ENCODE measurements around the gene ZBTB47.

The ZBTB47 gene

DNA sequence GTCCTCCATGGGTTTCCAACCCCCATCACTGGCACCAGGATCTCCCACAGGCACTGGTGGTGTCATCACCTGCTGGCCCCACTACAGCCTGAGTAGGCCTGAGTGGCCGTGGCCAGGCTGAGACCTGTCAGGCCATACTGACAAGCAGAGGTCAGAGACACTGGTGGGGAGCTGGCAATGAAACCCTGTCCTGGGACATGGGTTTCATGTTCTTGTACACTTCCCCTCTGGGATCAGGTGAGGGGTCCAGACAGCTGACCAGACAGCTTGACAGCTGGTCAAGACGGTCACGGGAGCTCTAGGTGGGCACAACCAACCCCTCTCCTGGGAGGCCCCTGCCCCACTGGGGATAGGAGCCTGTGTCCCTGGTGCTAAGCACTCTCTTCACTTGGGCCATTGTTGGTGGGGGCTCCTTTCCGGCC is 13.1 kb downstream of the ZBTB47 start:
- DNase-seq: no peak

DNA sequence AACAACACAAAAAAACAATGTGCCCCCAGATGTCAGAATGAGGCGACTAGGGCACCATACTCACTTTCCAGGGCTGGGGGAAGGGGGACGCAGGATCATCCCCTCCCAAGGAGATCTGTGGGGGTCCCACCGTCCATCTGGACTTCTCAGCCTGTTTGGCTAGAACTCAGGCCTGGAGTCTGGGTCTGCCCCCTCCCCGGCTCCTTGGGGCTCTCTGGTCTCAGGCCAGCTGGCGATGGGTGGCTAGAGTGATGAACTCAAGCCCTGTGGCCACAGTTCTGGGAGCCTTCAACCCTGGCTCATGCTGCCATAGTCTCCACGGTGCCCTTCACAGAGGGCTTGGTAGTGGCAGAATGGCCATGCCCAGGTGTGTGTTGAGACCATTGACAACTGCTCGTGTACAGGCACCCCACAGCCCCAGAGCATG is 13.6 kb downstream of the ZBTB47 start:
- DNase-seq: no peak

DNA sequence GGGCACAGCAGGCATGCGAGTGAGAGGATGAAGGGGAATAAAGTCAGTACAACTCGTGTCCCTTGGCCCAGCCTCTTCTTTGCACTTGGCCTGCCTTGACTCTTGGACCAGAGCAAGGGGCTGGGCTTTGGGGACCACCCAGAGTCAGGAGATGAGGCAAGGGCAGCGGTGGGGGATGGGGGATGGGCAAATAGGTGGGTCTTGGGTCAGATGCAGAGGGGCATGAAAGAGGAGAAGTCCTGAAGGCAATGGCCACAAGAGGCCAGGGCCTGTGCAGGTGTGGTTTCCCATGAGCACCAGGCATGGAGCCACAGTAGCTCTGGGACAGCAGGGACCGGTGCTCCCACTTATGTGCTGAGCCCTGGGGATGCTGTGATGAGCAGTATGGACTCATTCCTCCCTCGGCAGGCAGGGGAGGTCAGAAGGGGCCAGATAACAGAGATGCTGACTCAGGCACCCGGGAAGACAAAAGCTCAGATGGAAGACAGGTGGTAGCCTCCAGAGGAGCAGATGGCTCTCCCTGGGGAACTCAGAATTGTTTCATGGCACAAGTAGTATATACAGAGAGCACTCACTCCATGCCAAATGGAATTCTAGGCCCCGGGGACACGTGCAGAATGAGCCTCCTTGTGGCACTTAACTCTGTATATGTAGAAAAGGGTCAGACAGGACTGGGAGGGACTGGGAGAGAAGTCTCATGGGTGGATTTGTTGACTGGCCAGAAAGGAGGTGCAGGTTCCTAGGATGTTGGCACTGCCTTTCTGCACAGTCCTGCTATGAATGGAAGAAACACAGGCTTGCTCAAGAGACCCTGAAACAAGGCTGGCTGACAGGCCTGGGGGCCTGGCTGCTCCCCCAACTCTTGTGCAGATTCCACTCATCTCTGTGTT is 14.3 kb downstream of the ZBTB47 start:
- DNase-seq: no peak

DNA sequence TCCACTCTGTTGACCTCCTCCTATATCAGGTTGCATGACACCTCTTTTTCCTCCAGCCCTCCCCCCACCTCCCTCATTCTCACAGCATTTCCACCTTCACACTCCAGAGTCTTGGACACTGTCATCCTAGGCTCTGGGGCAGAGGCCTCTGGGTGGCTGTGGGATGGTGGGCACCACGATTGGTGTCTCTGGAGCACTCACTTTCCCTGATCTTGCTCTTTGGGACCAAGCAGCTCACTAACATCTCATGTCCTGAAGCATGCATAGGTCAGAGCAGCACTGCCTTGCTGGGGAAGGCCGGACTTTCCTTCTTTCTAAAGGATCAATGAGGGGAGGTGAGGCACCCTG is 14.9 kb downstream of the ZBTB47 start:
- no peak for DNase-seq

DNA sequence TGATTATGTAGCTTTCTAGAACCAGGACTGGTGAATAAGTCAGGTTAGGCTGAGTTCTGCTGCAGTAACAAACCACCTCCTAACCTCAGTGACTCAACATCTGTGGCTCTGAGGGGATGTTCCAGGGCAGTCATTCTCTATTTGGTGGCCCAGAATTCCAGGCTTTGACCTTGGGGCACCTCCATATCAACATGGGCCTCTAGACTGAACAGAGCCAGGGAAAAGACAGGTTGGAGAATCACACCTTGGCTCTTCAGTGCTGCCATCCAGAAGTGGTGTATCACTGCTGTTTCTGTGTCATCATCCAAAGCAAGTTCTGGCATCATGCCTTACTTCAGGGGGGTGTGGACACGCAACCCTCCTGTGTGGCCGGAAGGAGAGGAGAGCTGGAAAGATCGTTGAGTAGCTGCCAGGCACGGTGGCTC is 15.3 kb downstream of the ZBTB47 start:
- no peak for DNase-seq

DNA sequence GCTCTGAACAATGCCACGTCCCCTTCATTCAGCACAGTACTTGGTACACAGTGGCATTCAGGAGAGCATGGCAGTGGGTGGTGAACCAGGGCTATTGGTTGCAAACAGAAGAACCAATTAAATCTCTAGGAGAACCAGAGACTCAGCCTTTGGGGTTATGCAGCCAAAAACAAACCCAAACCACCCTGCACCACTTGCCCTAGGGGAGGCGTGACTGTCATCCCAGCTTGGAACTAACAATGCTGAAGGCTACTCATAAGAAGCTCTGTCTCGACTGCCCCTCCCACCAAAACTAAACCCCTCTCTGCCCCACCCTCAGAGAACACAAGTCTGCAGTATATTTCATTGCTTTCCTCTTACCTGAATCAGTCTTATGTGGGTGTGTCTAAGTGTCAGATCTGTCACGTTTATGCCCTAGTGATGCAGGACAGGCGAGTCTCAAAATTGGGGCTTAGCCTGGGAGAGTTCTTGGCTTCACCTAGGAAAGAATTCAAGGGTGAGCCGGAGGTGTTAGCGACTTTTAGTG is 16.6 kb downstream of the ZBTB47 start:
- DNase-seq: no peak

DNA sequence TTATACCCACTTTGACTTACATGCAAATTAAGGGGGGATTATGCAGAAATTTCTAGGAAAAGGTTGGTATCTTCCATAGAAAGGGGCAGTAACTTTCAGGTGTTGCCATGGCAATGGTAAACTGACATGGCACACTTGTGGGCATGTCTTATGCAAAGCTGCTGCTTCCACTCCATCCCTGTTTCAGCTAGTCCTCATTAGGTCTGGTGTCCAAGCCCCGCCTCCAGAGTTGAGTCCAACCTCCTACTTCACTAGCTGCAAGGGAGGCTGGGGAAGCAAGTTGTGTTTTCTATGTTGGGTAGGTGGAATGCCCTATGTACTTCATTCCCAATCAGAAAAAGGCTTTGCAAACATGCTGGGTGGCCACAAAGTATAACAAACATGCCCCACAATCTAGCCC is 17.2 kb downstream of the ZBTB47 start:
- no peak for DNase-seq

DNA sequence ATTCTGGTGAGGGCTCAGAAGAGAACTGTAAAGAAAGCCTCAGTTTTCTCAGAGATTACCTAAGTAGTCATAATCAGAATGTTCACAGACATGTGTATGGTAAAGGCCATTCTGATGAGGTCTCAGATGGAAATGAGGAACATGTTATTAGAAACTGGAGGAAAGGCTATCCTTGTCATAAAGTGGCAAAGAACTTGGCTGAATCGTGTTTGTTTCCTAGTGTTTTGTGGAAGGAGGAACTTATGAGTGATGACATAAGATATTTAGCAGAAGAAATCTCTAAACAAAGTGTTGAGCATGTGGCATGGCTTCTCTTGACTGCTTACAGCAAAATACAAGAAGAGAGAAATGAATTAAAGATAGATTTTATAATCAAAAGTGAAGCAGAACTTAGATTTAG is 19.0 kb downstream of the ZBTB47 start:
- no peak for DNase-seq

DNA sequence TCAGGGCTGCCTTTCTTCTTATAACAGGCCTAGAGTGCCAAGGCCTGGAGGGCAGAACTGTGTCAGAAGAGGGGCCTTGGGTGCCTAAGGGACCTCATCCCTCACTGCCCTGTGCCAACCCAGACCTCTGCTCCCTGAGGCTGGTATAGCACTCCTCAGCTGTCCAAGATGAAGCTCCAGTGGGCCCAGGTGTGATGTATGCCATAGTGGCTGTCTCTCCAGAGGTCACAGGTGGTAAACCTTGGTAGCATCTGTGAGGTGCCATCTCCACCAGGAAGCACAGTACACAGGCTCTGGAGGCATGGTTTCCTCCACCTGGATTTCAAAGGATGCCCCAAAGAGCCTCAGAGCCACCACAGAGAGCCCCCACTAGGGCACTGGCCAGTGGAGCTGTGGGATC is 19.6 kb downstream of the ZBTB47 start:
- DNase-seq: no peak

DNA sequence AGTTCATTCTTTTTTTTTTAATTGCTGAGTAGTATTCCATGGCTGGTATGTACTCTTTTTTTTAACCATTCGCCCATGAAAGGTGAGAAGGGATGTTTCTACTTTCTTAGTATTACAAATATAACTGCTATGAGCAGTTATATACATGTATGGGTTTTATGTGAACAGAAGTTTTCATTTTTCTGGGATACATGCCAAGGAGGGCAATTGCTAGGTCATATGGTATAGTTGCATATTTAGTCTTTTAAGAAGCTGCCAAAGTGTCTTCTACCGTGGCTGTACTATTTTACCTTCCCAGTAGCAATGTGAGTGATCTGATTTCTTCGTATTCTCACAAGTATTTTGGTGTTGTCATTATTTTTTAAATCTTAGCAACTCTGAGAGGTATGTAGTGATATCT is 20.6 kb downstream of the ZBTB47 start:
- no peak for DNase-seq

DNA sequence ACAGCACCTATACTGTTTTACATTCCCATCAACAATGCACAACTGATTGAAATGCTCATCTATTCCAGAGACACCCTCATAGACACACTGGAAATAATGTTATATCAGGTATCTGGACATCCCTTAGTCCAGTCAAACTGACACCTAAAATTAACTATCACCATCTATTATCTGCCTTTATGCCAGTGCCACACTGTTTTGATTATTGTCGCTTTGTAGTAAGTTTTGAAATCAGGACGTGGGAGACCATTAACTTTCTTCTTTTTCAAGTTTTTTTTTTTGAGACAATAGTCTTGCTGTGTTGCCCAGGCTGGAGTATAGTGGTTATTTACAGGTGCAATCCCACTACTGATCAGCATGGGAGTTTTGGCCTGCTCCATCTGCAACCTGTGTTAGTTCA is 22.4 kb downstream of the ZBTB47 start:
- DNase-seq: no peak

DNA sequence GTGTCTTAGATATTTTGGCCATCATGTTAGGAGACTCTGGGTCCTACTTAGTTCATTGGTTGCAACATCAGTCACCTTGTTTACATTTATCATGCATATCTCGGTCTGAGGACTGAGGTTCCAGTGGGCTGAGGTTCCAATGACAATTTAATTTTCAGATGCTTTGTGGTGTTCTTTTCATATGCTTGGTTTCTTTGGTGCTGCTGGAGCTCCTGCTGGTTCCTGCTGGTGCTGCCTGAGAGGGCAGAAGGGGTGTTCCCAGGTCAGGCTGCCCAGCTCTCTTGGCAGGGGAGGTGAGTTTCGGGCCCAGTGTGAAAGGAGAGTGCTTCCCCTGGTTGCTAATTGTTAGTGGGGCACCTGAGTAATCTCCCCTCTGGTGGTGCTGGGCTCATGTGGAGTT is 24.9 kb downstream of the ZBTB47 start:
- no peak for DNase-seq

DNA sequence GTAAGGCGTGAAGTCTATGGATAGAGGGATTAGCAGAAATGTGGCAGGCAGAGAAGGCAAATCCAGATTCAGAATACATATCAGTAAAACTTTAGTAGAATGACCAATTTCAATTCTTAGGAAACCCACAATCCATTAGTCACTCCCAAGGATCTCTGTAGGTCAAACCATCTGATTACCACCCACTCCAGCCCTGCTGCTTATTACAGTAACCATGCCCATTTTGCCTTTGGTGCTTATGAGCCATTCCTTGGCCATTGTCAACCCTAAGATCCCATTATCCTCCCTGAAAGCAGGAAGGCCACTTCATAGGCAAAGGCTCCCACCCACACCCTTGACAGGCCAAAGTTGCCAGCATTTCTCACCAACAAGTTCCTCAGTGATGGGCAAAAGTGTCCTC is 26.8 kb downstream of the ZBTB47 start:
- DNase-seq: no peak

DNA sequence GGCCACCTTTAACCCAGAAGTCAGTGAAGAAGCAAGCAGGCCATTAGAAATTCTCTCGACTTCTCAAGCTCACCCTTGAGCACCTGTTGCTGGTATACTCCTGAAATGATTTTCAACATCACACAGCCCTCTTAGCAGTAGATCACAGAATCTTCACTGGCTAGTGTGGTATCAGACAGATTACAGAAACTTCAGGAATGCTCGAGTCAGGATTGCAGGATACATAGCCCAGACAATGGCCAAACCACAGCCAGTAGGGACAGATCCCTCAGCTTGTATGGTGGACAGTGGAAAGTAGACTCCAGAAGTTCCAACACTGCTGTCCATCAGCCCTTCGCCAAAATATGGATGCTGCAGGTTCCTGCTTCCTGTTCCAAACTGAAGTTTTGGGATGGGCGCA is 27.3 kb downstream of the ZBTB47 start:
- DNase-seq: no peak

DNA sequence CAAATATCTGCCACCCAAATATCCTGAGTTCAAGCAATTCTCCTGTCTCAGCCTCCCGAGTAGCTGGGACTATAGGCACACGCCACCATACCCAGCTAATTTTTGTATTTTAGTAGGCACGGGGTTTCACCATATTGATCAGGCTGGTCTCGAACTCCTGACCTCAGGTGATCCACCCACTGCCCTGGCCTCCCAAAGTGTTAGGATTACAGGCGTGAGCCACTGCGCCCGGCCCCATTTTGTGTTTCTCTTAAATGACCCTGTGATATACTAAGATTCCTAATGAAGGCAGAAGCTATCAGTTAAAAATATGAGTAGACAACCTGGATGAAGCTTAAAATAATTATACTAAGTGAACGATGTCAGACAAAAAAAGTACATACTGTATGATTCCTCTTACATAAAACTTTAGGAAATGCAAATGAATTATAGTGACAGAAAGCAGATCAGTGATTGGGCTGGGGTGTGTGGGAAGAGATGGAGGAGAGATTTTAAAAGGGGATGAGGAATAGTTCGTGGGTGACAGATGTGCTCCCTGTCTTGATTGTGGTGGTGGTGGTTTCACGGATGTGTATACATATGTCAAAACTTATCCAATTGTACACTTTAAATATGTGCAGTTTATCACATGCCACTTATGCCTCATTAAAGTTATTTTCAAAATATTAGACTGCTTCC is 28.0 kb downstream of the ZBTB47 start:
- no peak for DNase-seq

DNA sequence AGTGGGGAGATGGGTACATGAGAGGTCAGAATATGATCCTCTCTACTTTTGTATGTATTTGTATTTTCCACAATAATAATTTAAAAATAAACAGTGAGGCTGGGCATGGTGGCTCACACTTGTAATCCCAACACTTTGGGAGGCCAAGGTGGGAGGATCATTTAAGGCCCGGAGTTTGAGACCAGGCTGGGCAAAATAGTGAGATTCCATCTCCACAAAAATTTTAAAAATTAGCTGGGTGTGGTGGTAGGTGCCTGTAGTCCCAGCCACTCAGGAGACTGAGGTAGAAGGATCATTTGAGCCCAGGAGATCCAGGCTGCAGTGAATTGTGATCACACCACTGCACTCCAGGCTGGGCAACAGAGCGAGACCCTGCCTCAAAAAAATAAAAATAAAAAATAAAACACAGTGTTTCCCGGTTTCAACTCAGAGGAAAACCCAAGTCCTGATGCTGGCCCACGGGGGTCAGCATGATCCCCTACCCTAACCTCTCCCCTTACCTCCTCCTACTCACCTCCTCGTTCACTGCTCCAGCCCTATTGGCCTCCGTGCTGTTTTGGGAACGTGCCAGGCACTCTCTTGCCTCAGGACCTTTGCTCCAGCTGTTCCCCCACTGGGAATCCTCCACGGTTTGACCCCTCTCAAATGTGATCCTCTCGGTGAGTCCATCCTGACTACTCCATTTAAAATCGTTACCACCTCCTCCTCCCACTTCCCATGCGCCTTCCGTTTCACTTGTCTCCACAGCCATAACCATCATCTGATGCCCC is 29.0 kb downstream of the ZBTB47 start:
- DNase-seq: no peak

DNA sequence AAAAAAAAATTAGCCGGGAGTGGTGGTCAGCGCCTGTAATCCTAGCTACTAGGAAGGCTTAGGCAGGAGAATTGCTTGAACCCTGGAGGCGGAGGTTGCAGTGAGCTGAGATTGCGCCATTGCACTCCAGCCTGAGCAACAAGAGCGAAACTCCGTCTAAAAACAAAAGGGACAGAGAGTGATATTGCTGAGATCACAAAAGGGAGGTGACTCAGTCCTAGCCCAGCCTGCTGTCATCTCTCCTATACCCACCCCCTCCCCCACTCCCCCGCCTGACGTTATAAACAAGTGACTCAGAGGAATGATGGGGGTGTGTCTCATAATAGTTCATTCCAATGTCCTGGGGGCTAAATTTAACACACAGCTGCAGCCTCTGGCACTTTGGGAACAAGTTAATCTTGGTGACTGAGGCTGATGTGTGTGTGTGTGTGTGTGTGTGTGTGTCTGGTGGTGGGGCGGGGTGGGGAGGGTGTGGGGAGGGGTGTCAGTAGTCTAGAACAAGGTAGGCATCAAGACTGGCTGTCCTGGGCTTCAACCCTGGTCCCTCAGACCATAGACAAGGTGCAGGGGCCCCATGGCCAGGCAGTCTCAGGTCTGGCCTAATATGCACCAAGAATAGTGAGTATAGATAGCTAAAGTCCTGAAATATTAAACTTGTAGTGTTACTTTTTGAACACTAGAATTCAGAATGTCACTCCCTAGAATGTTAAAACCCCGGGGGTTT is 30.5 kb downstream of the ZBTB47 start:
- DNase-seq: no peak

DNA sequence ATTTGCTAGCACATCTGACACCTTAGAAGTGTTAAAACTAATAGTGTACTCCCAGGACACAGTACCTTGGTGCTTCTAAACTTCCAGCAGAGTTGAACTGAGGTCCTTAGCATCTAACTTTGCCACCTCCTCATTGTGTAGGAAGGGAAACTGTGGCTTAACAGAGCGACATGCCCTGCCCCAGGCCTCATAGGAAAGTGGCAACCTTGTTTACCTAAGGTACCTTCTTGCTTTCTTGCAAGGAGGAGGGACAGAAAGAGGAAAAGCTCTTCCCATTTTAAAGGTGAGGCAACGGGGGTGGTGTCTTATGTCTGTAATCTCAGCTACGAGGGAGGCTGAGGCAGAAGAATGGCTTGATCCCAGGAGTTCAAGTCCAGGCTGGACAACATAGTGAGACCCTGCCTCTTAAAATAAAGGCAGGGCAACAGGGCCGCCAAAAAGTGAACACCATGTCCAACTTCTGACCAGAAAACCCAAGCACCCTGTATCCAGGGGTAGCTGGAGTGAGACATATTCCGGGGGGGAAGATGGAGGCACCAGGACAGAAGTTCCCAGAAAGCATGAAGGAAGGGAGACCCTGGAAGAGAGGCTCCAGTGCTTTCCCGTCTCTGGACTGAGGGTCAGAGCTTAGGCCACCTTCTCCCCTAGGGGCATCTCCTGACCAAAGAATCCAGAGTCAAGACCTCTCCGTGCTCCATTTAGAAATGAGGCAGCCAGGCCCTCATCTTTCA is 31.3 kb downstream of the ZBTB47 start:
- no peak for DNase-seq

DNA sequence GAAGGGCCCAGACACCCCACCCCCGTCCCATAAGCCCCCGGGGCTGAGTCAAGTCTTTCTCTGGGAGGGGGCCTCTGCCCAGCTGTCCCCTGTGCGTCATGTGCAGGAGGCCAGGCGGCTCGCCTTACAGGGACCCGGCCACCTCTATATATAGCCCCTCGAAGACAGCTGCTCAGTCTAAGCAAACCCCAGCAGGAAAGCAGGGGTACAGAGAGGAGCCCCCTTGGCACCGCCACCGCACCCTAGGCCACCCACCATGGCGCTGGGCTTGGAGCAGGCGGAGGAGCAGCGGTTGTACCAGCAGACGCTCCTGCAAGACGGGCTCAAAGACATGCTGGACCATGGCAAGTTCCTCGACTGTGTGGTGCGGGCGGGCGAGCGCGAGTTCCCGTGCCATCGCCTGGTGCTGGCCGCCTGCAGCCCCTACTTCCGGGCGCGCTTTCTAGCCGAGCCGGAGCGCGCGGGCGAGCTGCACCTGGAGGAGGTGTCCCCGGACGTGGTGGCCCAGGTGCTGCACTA is 31.9 kb downstream of the ZBTB47 start, which contains the start of gene KLHL40:
Gene KLHL40, plus strand, starts transcription at position 175 of the 519 bp plus-strand sequence. Its CDS starts 82 bp downstream, at position 257.
- no peak for DNase-seq

DNA sequence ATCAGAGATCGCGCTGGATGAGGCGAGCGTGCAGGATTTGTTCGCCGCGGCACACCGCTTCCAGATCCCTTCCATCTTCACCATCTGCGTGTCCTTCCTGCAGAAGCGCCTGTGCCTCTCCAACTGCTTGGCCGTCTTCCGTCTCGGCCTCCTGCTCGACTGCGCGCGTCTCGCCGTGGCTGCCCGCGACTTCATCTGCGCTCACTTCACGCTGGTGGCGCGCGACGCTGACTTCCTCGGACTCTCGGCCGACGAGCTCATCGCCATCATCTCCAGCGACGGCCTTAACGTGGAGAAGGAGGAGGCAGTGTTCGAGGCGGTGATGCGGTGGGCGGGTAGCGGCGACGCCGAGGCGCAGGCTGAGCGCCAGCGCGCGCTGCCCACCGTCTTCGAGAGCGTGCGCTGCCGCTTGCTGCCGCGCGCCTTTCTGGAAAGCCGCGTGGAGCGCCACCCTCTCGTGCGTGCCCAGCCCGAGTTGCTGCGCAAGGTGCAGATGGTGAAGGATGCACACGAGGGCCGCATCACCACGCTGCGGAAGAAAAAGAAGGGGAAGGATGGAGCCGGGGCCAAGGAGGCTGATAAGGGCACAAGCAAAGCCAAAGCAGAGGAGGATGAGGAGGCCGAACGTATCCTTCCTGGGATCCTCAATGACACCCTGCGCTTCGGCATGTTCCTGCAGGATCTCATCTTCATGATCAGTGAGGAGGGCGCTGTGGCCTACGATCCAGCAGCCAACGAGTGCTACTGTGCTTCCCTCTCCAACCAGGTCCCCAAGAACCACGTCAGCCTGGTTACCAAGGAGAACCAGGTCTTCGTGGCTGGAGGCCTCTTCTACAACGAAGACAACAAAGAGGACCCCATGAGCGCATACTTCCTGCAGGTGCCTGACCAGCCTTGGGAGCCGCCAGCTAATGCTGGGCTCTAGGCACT is 32.7 kb downstream of the ZBTB47 start:
- no peak for DNase-seq
